Thoracic aorta (tissue), 2 donors: Measurements from ENCODE around the gene CTIF. TPM values are rescaled to one million over a fixed set of nuclear protein-coding genes. Genes with fewer than 3 reads are reported as not detected.

ENCODE experiments used
- ATAC-seq: fragments of 150-250 bp; one replicate; pipeline ENCODE4 v1.8.0; 2017; ENCODE audit warnings: low read depth; ENCODE audit not compliant: insufficient number of reproducible peaks, low FRiP score
- DNase-seq: peaks from one replicate; pipeline ENCODE4 v3.0.0-alpha.2; 2020; ENCODE audit warnings: low spot score
- H3K27ac ChIP-seq, 2 donors: fragments of 200-600 bp; sonication (generic); 1 replicate in 1 of 2; 2 replicates in 1 of 2; pipeline ENCODE4 v1.5.1; 2016; ENCODE audit warnings: mild to moderate bottlenecking in 2 of 2, moderate library complexity in 2 of 2
- H3K27me3 ChIP-seq: fragments of 200-600 bp; sonication (generic); replicated peaks from 2 replicates; pipeline ENCODE4 v1.6.0; 2016; ENCODE audit warnings: mild to moderate bottlenecking; ENCODE audit not compliant: insufficient read depth
- H3K36me3 ChIP-seq: fragments of 200-600 bp; sonication (generic); one replicate; pipeline ENCODE4 v1.5.1; 2016
- H3K4me1 ChIP-seq, 2 donors: fragments of 200-600 bp; sonication (generic); 1 replicate in 1 of 2; 2 replicates in 1 of 2; pipeline versions ENCODE4 v1.5.1 to v1.6.0; 2016; ENCODE audit warnings: low read depth in 2 of 2, mild to moderate bottlenecking in 1 of 2; ENCODE audit not compliant: control insufficient read depth in 1 of 2
- H3K4me3 ChIP-seq: fragments of 200-600 bp; sonication (generic); 2 replicates; pipeline ENCODE4 v1.5.1; 2016; ENCODE audit warnings: mild to moderate bottlenecking
- H3K9me3 ChIP-seq: fragments of 200-600 bp; sonication (generic); 2 replicates; pipeline ENCODE4 v1.5.1; 2016
- total RNA-seq, 2 donors: library from RNA; depleted of rRNA; stranded (reverse); fragments of >200 nt; gene quantifications; one replicate each; pipeline versions ENCODE4 v1.1.0 to v1.2.3, GENCODE V29; 2016
- TF ChIP-seq, protein P1 (sequence below): fragments of 200-600 bp; sonication (generic); IDR thresholded peaks from one replicate; pipeline ENCODE4 v1.5.1; 2019; ENCODE audit warnings: antibody characterized with exemption

CTIF gene
- total RNA-seq, 2 donors from 2014 or later, result 63.3 to 125 TPM

- Histone ChIP-seq H3K27me3 (no peaks in the 10 kb centered on the region), H3K36me3 (no peaks in the 10 kb centered on the region), H3K4me3 (no peak overlapping the region), H3K4me1 (peaks cover 26 to 53% of the 10 kb centered on the region in 2 donors), H3K27ac (no peak overlapping the region), H3K9me3 (no peaks in the 10 kb centered on the region)
- TF ChIP-seq, protein P1, sequence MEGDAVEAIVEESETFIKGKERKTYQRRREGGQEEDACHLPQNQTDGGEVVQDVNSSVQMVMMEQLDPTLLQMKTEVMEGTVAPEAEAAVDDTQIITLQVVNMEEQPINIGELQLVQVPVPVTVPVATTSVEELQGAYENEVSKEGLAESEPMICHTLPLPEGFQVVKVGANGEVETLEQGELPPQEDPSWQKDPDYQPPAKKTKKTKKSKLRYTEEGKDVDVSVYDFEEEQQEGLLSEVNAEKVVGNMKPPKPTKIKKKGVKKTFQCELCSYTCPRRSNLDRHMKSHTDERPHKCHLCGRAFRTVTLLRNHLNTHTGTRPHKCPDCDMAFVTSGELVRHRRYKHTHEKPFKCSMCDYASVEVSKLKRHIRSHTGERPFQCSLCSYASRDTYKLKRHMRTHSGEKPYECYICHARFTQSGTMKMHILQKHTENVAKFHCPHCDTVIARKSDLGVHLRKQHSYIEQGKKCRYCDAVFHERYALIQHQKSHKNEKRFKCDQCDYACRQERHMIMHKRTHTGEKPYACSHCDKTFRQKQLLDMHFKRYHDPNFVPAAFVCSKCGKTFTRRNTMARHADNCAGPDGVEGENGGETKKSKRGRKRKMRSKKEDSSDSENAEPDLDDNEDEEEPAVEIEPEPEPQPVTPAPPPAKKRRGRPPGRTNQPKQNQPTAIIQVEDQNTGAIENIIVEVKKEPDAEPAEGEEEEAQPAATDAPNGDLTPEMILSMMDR, result no peak
- ATAC-seq (no peak), DNase-seq (no peak)
Observed at GRCh38 chr18:48574667-48575300, 36.0 kb downstream of the CTIF start.

GRCh38 chr18:48575301-48575657 is 36.4 kb downstream of the CTIF start:
- Histone ChIP-seq H3K4me3 (peak overlapping the region; percentile 21), H3K4me1 (peaks cover 26 to 54% of the 10 kb centered on the region in 2 donors), H3K36me3 (no peaks in the 10 kb centered on the region), H3K27me3 (no peaks in the 10 kb centered on the region), H3K9me3 (no peaks in the 10 kb centered on the region), H3K27ac (peak overlapping the region; percentile 36 to 39)
- DNase-seq, result no peak
- TF ChIP-seq, protein P1, result no peak
- ATAC-seq, result no peak

GRCh38 chr18:48575658-48576456 is 37.0 kb downstream of the CTIF start:
- peaks cover 26 to 59% of the 10 kb centered on the region in 2 donors for H3K4me1 ChIP-seq
- no peaks in the 10 kb centered on the region for H3K36me3 ChIP-seq
- ATAC-seq, result no peak
- TF ChIP-seq, protein P1, result no peak
- peak overlapping the region; percentile 36 to 39 for H3K27ac ChIP-seq
- H3K4me3 ChIP-seq, result peak overlapping the region; percentile 21
- H3K27me3 ChIP-seq, result no peaks in the 10 kb centered on the region
- no peaks in the 10 kb centered on the region for H3K9me3 ChIP-seq
- DNase-seq, result no peak

GRCh38 chr18:48576457-48576771 is 37.6 kb downstream of the CTIF start:
- H3K9me3 ChIP-seq, result no peaks in the 10 kb centered on the region
- no peaks in the 10 kb centered on the region for H3K36me3 ChIP-seq
- H3K4me3 ChIP-seq, result no peak overlapping the region
- peaks cover 26 to 61% of the 10 kb centered on the region in 2 donors for H3K4me1 ChIP-seq
- ATAC-seq (no peak), DNase-seq (no peak)
- no peaks in the 10 kb centered on the region for H3K27me3 ChIP-seq
- TF ChIP-seq, protein P1, result no peak
- H3K27ac ChIP-seq, result peak overlapping the region in 1 of 2 donors; percentile 36

GRCh38 chr18:48577478-48578190 is 38.8 kb downstream of the CTIF start:
- no peaks in the 10 kb centered on the region for H3K36me3 ChIP-seq
- DNase-seq (no peak), ATAC-seq (no peak)
- H3K9me3 ChIP-seq, result no peaks in the 10 kb centered on the region
- H3K4me1 ChIP-seq, result peaks cover 24 to 61% of the 10 kb centered on the region in 2 donors
- H3K4me3 ChIP-seq, result no peak overlapping the region
- TF ChIP-seq, protein P1, result no peak
- H3K27ac ChIP-seq, result no peak overlapping the region
- H3K27me3 ChIP-seq, result no peaks in the 10 kb centered on the region
